MV-4-11 (cell line): ENCODE measurements around the gene MMP13.

Experiments
- DNase-seq: peaks from one replicate; lab custom pipeline; 2025; lab: John Stamatoyannopoulos, UW

Gene MMP13

DNA sequence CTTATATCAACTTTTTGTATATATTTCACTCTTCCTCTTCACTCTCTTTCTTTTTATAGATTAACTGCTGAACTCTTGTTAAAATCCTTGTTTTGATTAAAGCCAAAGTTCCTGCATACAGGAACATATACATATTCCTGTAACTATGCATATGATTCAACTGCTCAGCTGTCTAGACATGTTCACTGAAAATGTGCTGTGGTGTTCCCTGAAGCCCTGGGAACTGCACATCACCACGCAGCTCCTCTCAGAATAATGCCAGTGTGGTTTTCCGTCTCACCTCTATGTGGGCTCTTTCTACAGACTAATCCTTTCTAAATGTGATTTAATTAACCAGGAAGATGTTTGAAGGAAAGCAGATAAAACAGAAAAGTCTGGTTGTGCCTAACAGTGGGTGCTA lies 55.2 kb downstream of the MMP13 start:
- no peak for DNase-seq
